Measurements from ENCODE around the gene BRF1.

Gene BRF1

DNA sequence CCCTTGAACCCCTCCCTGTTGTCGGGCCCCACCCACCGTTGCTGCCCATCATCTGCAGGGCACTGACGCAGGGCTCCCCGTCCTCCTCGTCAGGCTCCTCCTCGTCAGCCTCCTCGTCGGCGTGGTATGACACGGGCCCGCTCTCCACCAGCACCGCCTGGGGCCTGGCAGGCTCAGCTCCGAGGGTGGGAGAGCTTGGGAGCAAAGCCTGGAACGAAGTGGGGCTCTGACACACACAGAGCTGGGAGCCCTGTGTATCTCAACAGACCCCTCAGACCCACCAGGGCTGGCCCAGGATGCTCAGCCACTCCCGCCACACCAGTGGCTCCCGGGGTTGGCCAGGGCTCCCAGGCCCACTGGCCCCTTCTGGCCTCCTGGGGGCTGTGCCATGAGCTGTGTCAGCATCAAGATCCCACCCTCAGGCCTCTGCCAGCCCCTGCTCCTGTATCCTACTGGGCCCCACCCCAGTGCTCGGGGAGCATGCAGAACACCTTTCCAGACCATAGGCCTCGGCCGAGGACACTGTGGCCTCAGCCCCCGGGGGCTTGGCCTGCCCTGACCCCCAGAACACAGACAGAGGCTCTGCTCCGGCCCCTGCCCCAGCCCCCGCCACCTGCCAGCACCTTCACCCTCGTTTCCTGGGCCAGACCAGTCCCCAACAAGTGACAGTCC, 89.6 kb downstream of the BRF1 start:
- FAIRE-seq: no peak
- no peak for DNase-seq (ENCODE audit: low spot score)

DNA sequence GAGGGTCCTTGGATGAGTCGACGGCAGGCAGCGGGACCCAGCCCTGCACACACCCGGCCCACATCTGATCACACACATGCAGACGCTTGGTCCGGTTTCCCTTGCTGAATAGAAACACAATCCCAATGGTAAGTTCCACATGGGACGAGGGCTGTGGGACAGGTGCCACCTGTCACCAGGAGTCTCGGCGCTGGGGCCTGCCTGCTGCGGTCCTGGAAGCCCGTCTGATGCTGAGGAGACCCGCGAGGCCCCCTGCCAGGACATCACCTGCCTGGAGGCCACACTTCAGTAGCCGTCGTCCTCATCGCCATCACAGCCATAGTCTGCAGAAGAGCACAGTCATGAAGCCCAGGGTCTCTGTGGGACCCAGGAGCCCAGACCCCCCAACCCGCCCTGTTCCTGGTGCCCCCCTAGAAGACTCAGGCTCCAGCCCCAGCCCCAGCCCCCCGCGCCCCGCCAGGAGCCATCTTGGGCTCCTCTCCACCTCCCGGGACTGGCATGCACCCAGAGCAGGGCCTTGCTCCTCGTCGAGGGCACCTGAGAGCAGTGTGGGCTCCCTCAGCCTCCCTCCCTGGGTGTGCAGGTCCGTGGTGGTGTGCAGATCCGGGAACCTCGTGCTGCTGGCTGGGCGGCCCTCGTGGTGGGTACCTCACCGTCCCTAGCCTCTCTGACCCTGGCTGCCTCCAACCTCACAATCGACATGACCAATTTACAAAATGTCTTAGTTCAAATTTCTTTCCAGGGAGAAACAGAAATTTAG, 90.4 kb downstream of the BRF1 start:
- DNase-seq (ENCODE audit: low spot score) (no peak), FAIRE-seq (no peak)

DNA sequence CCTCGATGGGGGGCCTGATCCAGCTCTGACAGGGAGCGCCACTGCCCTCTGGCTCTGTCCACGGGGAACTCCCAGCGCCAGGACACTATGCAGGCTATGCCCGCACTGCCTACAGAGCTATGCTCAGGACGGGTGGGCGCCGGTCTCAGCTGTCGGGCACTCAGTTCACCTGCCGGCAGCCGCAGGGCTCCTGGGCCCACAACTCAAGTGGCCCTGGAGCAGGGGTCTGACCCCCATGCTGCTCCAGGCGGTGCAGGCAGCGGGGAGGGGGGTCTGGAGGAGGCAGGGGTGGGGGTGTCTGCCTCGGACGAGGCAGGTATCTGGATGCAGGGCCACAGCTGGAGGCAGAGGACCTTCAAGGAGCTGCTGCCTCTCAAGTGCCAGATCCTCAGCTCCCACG, 91.2 kb downstream of the BRF1 start:
- no peak for DNase-seq (ENCODE audit: low spot score)
- FAIRE-seq: no peak

DNA sequence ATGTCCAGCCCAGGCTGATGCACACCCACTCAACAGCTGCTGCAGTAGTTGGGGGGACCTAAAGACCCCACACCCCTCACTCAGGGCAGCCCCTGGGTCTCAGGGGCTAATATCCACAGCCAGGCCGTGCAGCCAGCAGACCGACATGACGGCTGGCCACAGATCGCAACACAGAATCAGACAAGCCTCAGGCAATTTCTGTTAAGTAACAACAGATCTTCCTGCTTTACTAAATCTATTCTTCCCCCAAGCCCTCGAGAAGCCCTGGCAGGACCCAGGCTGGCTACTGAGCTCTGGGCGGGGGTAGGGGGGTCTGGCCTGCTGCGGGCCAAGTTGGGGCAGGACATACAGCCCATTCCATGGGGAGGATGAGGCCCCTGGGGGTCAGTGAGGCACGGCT, 91.7 kb downstream of the BRF1 start:
- FAIRE-seq (no peak), DNase-seq (ENCODE audit: low spot score) (no peak)

DNA sequence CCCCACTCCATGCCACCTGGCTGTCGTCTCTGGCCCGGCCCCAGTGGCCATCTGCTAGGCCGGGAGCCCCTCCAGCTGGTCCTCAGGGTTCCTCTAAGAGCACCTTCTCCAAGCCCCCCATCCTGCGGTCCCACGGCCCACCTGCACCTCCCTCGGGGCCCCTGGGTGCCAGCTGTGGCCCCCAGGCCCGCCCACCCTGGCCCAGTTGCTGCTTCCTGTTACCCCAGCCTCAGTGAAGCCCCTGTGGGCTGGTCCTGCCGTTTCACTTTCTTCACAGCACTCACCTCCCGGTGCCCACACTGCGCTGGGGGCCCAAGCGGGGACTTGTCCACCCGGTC, 92.1 kb downstream of the BRF1 start:
- FAIRE-seq: no peak

DNA sequence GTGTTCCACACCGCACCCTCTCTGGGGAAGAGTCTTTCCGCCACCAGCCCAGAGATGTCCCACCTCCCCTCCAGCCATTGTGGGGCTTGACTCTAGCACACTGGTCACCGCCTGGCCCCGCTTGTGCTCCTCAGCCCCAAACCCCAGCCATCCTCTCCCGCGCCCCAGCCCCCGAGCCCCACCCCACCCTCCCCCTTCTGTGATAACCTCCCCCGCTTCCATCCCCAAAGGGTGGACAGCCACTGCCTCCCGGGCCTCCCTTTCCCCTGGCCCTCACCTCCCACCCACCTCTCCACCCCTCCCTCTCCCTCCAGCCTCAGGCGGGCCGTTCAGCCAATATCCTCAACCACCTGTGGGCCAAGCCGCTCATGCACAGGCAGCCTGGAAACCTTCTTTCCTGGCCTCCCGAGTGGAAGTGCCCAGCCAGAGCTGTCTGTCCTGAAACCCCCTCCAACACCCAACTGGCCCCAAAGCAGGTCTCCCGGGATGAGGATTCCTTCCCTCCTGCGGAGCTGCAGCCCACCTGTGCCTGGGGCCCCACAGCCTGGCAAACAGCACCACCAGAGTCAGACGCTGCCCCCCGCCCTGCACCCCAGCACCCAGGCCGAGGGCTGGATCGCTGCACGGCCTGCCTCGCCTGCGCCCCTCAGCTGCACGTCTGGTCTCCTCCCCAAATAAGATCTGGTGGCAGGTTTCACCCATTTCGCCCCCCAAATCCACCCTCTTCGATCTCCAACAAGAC, 92.6 kb downstream of the BRF1 start:
- FAIRE-seq: no peak

More for the DNA sequence above, 92.1 kb downstream of the BRF1 start:
- DNase-seq (ENCODE audit: low spot score): no peak

DNA sequence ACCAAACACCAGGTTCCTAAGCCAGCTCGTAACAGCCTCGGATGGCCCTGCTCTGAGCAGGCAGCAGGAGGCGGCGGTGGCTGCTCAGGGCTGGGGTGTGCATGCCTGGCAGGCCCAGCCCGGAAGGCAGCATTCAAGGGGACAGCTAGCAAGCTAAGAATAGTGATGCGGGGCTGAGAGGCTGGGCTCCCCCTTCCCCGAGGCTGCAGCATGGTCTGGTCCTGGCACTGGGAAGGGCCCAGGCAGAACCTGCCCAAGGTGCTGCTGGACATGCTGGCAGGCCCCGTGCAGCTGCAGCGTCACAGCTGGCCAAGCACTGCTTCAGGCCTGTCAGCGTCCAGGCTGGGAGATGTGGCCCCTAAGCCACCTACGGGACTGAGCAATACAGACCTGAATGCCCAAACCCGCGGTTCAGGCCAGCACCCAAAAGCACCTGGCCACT, 93.3 kb downstream of the BRF1 start:
- DNase-seq (ENCODE audit: low spot score) (no peak), FAIRE-seq (no peak)

More for the DNA sequence above, 92.6 kb downstream of the BRF1 start:
- DNase-seq (ENCODE audit: low spot score): no peak

DNA sequence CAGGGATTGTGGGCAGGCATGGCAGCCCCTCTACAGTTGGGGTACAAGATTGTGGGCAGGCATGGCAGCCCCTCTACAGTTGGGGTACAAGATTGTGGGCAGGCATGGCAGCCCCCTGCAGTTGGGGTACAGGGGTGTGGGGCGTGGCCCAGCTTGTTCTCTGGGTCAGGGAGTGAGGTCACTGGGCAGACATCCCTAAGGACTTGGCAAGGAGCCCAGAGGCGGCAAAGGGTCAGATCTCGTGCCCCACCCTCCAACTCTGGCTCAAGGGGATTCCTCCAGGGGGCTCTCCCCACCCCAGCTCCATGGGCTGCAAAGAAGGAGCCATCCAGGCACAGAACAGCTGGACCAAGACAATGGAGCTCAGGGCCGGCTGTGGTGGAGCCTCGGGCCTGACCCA, 93.9 kb downstream of the BRF1 start:
- DNase-seq (ENCODE audit: low spot score) (no peak), FAIRE-seq (no peak)

DNA sequence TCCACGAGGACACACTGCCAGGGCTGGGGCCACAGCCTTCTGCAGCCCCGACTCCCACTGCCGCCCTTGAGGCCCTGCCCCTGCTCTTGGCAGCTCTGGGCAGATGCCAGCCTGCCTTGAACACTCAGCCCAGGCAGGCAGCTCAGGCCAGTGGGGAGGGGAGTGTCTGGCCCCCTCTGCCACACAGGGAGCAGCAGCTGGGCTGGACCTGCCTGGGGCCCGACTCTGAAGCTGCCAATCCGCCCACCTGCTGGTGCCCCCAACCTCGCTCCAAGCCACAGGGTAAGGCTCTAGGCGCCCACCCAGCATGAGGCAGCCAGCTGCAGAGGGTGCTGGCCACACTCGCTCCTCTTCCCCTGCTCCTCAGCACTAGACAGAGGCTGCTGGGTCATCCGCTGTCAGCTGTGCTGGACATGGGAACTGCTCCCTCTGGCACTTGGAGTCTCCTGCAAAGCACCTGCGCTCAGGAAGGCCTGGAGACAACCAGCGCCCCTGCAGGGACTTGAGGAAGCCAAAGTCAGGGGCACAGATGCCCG, 95.1 kb downstream of the BRF1 start:
- no peak for DNase-seq (ENCODE audit: low spot score)
- FAIRE-seq: no peak

DNA sequence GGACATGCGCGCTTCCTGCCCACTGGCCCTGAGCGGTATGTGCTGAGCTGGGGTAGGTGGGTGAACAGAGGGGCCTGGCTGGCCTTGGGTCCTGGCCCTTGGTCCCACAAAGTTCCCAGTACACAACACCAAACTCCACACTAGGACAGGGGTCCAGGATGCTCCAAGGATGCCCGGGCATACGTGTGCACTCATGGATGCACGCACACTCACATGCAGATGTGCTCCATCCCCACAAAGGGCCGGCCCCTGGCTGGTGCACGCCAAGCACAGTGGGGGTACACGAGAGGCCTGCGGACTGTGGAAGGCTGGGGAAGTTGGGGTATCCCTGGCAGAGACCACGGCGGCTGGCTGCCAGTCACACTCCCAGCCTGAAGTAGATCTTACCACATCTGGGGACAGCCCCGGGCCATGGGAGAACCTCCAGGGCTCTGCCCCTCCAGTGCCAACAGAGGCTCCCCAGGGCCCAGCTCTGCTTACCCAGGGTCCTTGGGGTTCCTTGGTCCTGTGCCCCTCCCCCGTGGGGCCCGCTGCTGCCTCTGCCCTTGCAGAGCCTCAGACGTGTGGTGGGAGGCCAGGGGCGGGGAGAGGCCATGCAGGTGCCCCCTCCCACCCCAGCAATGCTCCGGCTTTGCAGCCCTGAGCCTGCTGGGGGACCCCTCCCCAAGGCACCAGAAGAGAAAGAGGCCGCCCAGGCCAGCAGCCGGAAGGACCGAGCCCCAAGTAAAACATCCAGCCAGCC, 95.7 kb downstream of the BRF1 start:
- DNase-seq (ENCODE audit: low spot score): no peak
- FAIRE-seq: no peak

DNA sequence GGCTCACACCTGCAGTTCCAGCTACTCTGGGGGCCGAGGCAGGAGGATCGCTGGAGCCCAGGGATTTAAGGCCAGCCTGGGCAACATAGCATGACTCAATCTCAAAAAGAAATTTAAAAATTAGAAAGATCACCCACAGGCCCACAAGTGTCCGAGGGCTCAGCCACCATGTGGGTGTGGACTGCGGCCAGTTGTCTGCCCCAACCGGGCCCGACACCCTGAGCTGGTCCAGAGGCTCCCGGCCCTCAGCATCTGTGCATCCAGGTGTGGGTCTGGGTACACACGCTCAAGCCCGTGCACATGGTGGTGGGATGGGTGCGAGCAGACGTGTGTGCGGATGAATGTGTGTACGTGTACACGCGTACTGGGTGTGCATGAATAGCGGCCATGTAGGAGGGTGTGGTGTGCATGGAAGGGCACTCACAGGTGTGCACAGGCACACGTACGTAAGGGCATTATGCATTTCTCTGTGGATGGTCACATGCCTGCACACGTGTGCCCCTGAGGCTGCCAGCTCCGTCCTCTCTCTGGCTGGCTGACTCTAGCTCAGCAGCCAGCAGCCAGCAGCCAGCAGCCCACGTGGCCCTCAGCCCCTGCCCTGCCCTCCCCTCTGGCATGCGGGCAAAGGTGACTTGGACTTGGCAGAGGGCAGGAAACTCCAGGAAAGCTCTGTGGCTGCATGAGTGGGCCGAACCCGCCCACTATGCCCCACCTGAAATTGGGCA, 96.4 kb downstream of the BRF1 start:
- DNase-seq (ENCODE audit: low spot score) (peak; percentile 57), FAIRE-seq (no peak)

DNA sequence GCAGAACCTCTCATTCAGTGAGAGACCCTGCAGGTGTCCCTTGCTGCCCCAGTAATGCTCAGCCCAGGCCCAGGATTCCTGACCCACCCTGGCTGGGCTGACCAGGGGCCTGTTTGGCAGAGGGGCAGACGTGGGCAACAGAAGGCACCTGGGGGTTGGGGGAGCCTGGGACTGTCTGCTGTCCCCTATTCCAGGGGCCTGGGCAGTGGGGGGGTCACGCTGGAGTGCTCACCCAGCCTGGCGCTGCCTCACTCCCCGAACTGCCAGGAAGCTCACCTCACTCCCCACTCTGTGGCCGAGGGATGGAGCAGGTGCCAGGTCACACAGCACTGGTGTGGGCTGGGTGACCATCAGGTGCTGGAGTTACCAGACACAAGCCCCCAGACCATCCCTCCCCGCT, 97.1 kb downstream of the BRF1 start:
- no peak for DNase-seq (ENCODE audit: low spot score)
- no peak for FAIRE-seq

DNA sequence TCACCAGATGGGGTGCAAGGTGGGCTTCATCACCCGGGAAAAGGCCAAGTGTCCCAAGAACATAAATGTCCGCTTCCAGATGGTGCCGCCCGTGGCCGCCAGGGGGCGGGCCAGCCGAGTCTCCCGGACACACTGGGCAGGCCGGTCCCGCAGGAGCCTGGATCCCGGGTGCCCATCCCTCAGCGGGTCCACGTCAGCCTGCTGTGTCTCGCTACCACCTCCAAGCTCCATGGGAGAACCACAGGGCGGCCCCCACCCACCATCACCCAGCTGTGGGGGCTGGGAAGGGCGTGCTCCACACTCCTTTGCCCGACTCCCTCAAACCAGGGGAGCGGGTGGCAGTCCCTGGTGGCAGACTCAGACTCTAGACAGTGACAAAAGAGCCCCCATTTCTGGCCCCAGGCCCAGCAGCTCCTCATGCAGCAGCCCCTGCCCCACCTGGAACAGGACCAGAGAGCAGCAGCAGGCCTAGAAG, 97.7 kb downstream of the BRF1 start:
- peak; percentile 11 for DNase-seq (ENCODE audit: low spot score)

DNA sequence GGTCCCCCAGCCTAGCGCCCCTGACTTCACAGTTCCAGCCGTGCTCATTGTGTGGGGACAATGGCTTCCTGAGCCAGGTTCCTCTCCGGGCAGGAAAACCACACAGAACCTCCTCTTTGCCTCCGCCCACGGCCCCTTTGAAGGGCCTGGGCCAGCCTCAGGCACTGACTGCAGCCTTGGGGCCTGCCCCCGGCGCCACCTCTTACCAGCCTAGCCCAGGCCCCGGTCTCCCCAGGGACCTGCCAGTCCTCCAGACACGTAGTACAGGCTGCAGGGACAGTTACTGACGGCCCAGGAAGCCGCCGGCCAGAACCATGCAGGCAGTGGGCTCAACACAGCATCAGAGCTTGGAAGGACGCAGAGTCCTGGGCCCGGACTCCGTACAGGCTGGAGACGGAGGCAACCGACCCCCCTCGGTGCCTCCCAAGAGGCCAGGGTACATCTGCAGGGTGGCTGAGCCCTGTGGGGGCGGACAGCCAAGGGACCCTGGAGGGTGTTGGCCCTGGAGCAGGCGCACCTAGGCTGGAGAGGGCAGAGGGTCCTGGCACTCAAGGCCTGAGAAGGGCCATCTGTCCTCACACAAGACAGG, 98.8 kb downstream of the BRF1 start:
- FAIRE-seq (no peak), DNase-seq (ENCODE audit: low spot score) (no peak)

More for the DNA sequence above, 97.7 kb downstream of the BRF1 start:
- no peak for FAIRE-seq

DNA sequence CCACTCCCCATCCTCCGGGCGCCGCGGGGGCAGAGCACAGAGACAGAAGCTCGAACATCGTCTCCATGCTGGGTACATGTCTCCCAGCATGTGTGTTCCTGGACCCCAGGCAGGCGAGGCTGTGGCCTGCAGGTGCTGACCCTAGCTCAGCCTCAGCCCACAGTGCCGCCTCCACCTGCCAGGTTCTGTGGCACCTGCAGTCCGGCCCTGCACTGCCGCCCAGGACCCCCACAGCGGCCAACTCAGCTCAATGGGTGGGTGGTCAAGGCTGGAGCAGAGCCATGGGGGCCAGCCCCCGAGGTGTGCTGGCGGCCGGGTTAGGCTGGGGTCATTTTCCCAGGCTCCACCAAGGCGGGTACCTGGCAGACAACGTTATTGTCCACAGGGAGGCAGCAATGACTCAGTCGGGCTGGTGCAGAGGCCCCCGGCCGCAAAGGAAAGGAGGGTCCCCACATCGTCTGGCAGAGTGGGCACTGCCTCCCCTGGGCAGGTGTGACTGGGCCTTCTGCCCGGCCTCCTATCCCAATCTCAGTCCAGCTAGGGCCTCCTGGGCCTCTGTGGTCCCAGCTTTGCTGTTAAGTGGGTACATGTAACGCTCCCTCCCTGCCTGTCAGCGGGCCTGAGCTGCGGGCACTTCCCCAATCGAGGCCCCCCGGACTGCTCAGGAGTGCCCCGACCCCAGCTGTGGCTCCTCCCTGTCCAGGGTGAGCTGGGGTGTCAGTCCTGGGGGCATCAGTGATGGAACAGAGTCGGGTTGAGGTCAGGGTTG, 99.5 kb downstream of the BRF1 start:
- DNase-seq (ENCODE audit: low spot score) (no peak), FAIRE-seq (no peak)

DNA sequence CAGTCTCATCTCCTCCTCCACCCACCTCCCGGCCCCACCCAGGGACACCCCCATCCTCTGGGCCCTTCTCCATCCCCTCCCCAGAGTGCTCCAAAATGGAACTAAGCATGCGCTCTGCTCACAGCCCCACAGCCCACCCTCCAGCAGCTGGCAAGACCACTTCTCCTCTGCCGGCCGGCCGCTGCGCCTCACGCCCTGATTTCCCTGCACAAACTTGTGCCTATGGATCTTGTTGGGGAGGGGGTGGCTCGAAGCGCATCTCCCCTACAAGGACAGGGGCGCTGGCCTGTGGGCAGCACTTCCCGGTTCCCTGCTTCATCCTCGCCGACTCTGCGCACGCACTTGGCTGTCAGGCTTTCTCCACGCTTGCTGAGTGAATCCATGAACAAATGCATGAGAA, 100.2 kb downstream of the BRF1 start:
- FAIRE-seq (no peak), DNase-seq (ENCODE audit: low spot score) (no peak)

DNA sequence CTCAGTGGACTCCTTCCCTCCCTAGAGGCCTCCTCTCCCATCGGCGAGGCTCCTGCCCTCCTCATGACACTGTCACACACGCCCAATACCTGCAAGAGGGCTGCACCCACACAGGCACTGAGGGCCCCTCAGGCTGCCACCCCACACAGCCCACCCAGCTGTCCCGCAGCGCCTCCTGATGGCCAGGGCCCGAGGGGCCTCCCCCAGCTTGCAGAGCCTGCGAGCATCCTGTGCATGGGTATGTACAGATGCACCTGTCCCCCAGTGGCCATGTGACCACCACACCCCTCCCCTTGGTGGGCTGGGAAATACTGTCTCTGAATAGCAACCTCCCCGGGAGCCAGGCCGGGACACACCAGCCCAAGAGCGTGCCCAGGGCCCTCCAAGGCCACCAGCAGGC, 100.7 kb downstream of the BRF1 start:
- no peak for FAIRE-seq

DNA sequence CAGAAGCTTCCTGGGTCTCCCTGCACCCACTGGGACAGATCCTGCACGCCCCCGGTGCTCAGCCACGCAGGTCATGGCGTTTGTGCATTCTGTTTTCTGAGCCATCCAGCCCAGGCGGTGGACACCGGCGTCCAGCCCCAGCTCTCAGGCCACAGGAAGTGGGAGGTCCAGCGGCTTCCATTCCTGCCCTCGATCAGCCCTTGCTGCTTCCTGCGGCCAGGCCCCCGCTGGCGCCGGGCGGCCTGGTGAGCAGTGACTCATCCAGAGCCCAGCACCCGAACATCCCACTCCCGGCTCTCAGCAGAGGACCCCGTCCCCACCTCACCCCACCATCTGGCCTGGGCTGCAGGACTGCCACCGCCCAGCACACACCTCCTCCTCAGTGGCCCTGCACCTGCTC, 101.7 kb downstream of the BRF1 start:
- peak; percentile 5 for DNase-seq (ENCODE audit: low spot score)
- FAIRE-seq: no peak

More for the DNA sequence above, 100.7 kb downstream of the BRF1 start:
- DNase-seq (ENCODE audit: low spot score): no peak

DNA sequence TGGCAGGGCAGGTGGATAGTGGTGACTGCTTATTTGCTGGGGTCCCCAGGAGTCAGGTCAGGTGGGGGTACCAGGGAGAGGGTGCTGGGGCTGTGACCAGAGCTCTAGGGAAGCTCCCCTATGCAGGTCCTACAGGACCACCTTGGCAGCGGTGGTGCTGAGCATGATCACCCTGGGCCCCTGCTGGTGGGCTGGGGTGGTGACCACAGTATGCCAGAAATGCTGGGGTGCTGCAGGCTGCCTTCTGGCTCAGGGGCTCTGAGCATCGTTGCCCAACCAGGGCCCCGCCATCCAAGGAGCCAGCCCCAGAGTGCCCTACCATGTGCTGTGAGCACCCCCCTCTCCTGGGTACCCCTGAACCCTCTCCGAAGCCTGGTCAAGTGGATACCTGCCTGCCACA, 102.2 kb downstream of the BRF1 start:
- FAIRE-seq: no peak
- DNase-seq (ENCODE audit: low spot score): no peak
